ENCODE results near the gene PBX1.
"Not testable (repeated sequence)": the region's sequence is repeated elsewhere in the genome, so short reads cannot be mapped to it uniquely, and the experiment has no call there.

Gene PBX1

GRCh38 chr1:164592634-164593033, 33.6 kb downstream of the PBX1 start:
- DNase-seq: no peak

GRCh38 chr1:164595212-164595611, 36.2 kb downstream of the PBX1 start:
- DNase-seq: no peak

GRCh38 chr1:164596172-164596571, 37.2 kb downstream of the PBX1 start:
- no peak for DNase-seq

- DNase-seq: no peak
Measured at GRCh38 chr1:164598719-164599118, 39.7 kb downstream of the PBX1 start.

- no peak for DNase-seq
Measured at GRCh38 chr1:164599272-164599671, 40.3 kb downstream of the PBX1 start.

GRCh38 chr1:164601399-164602100, 42.6 kb downstream of the PBX1 start:
- DNase-seq: no peak

- no peak for DNase-seq
Measured at GRCh38 chr1:164602101-164602422, 43.1 kb downstream of the PBX1 start.

GRCh38 chr1:164602480-164603093, 43.6 kb downstream of the PBX1 start:
- peak; percentile 19 for DNase-seq

- DNase-seq: not testable (repeated sequence)
Measured at GRCh38 chr1:164603805-164604204, 44.8 kb downstream of the PBX1 start.

- no peak for DNase-seq
Measured at GRCh38 chr1:164604541-164604940, 45.6 kb downstream of the PBX1 start.

GRCh38 chr1:164605254-164606091, 46.5 kb downstream of the PBX1 start:
- no peak for DNase-seq

GRCh38 chr1:164607351-164607750, 48.4 kb downstream of the PBX1 start:
- no peak for DNase-seq

GRCh38 chr1:164608651-164609057, 49.7 kb downstream of the PBX1 start:
- no peak for DNase-seq

- no peak for DNase-seq
Measured at GRCh38 chr1:164609089-164609488, 50.1 kb downstream of the PBX1 start.

GRCh38 chr1:164610538-164611222, 51.7 kb downstream of the PBX1 start:
- DNase-seq: no peak

GRCh38 chr1:164611754-164612642, 53.0 kb downstream of the PBX1 start:
- peak; percentile 42 for DNase-seq

- DNase-seq: no peak
Measured at GRCh38 chr1:164613176-164613575, 54.2 kb downstream of the PBX1 start.

GRCh38 chr1:164614316-164614715, 55.3 kb downstream of the PBX1 start:
- no peak for DNase-seq

- no peak for DNase-seq
Measured at GRCh38 chr1:164617377-164618201, 58.6 kb downstream of the PBX1 start.

GRCh38 chr1:164618202-164618564, 59.2 kb downstream of the PBX1 start:
- no peak for DNase-seq

GRCh38 chr1:164619006-164619784, 60.2 kb downstream of the PBX1 start:
- no peak for DNase-seq

Measured in amniotic stem cell (primary cell).